Breast epithelium (tissue), 3 donors: ENCODE data around the gene WDPCP.

Experiments used
- CTCF ChIP-seq, 3 donors: fragments of 450-650 bp; IDR thresholded peaks; one replicate each; pipeline ENCODE4 v1.5.1; 2016 to 2017; ENCODE audit warnings: antibody characterized with exemption in 3 of 3, mild to moderate bottlenecking in 3 of 3, moderate library complexity in 3 of 3
- POLR2A ChIP-seq: fragments of 450-650 bp; IDR thresholded peaks from one replicate; pipeline ENCODE4 v1.6.1; 2016; ENCODE audit warnings: antibody characterized with exemption, mild to moderate bottlenecking, moderate library complexity
- POLR2AphosphoS5 ChIP-seq, 3 donors: sonication (generic); formaldehyde crosslinking; IDR thresholded peaks; one replicate each; pipeline ENCODE4 v1.6.1; 2017; ENCODE audit warnings: antibody characterized with exemption in 3 of 3

GRCh38 chr2:63378589-63378988 is 209.7 kb downstream of the WDPCP start:
- TF ChIP-seq POLR2AphosphoS5 (IDR thresholded peaks at IDR 0.05) (no peak), POLR2A (no peak), CTCF (IDR thresholded peaks at IDR 0.05) (no peak)
